ENCODE results near the gene MYH9. TPM values are rescaled to one million over a fixed set of nuclear protein-coding genes. Genes with fewer than 3 reads are reported as not detected.

MYH9 gene
- total RNA-seq, 1 donor from 2014 or later, result 932 TPM

- intact Hi-C loops (cut with micrococcal nuclease), result no loop called here
Measured at GRCh38 chr22:36352803-36353507, 34.8 kb downstream of the MYH9 start.

DNA sequence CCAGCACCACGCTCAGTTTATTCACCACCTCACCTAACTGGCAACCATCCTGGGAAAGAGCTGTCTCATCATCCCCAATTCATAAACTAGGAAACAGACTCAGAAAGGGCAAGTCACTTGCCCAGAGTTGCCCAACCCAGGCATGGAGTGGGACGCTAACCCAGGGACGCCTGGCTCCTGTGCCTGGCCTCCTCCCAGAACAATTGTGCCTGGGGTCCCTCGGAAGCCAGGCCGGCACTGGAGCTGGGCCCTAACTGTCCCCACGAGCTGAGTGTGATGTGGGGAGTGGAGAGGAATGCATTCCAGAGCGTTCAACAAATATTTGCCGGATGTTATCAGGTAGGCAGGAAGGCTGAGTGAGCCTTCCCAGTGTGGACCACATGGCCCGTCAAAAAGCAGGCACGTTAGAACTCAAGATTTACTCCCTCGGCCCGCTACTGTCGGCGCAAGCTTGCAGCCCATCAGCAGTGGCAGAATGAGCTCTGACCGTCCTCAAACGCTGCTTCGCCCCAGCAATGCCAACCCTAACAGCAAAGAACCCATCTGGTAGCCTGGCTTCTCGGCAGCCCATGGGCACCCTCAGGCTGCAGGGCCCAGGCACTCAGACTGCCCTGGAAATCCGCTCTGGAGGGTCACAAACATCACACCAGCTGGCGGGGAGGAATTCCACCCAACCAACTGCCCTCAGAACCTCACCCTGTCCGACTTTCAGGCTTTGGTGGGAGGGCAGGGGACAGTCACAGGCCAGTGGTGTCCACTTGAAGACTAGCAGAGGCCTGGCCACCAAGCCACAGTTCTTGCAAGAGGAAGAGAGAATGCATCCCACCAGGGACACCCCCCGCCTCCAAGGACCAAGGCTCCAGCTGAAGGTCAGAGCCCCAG is 35.6 kb downstream of the MYH9 start:
- intact Hi-C loops (cut with micrococcal nuclease), result no loop called here

- intact Hi-C loops (cut with micrococcal nuclease), result no loop called here
Measured at GRCh38 chr22:36350751-36351594, 36.8 kb downstream of the MYH9 start.

- intact Hi-C loops (cut with micrococcal nuclease), result no loop called here
Measured at GRCh38 chr22:36349726-36350125, 38.0 kb downstream of the MYH9 start.

DNA sequence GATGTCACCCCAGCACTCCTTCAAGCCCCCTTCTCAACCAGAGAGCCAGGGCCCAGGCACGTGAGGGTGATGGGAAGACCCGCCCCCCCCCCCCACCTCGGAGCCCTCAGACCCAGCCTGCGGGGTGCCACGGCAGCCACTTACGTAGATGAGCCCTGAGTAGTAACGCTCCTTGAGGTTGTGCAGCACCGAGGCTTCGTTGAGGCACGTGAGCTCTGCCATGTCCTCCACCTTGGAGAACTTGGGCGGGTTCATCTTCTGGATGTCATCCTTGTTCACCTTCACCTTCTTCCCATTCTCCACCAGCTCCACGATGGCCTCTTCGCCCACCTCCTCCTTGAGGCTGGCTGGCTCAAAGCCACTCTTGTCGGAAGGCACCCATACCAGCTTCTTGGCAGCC is 39.0 kb downstream of the MYH9 start:
- intact Hi-C loops (cut with micrococcal nuclease), result no loop called here

- intact Hi-C loops (cut with micrococcal nuclease), result no loop called here
Measured at GRCh38 chr22:36347094-36347493, 40.7 kb downstream of the MYH9 start.

GRCh38 chr22:36344106-36344827 is 43.5 kb downstream of the MYH9 start:
- intact Hi-C loops (cut with micrococcal nuclease), result no loop called here

GRCh38 chr22:36343720-36344105 is 44.1 kb downstream of the MYH9 start:
- intact Hi-C loops (cut with micrococcal nuclease), result no loop called here

- intact Hi-C loops (cut with micrococcal nuclease), result no loop called here
Measured at GRCh38 chr22:36343070-36343719, 44.6 kb downstream of the MYH9 start.

DNA sequence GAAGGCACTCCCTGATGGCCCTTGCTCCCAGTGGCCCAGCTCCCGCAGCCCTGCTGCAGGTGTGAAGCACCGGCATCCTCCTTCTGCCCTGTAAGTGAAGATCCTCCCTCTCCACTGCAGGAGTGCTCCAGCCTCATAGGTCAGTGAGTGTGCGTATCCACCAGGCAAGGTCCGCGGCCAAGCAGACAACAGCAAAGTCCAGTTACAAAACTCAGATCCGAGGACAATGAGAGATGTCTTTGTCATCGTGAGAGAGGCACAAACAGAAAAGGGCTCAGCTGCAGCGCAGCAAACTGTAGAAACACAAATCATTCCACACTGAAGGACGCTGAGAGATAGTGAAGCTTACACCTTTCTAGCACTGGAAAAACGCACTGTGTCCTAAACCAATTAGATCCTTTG is 46.1 kb downstream of the MYH9 start:
- intact Hi-C loops (cut with micrococcal nuclease), result no loop called here

- intact Hi-C loops (cut with micrococcal nuclease), result no loop called here
Measured at GRCh38 chr22:36340621-36341020, 47.1 kb downstream of the MYH9 start.

GRCh38 chr22:36339171-36340065 is 48.3 kb downstream of the MYH9 start:
- intact Hi-C loops (cut with micrococcal nuclease), result no loop called here

- intact Hi-C loops (cut with micrococcal nuclease), result no loop called here
Measured at GRCh38 chr22:36337365-36338130, 50.2 kb downstream of the MYH9 start.

- intact Hi-C loops (cut with micrococcal nuclease), result no loop called here
Measured at GRCh38 chr22:36336246-36337182, 51.3 kb downstream of the MYH9 start.

GRCh38 chr22:36335621-36336020 is 52.1 kb downstream of the MYH9 start:
- intact Hi-C loops (cut with micrococcal nuclease), result no loop called here

DNA sequence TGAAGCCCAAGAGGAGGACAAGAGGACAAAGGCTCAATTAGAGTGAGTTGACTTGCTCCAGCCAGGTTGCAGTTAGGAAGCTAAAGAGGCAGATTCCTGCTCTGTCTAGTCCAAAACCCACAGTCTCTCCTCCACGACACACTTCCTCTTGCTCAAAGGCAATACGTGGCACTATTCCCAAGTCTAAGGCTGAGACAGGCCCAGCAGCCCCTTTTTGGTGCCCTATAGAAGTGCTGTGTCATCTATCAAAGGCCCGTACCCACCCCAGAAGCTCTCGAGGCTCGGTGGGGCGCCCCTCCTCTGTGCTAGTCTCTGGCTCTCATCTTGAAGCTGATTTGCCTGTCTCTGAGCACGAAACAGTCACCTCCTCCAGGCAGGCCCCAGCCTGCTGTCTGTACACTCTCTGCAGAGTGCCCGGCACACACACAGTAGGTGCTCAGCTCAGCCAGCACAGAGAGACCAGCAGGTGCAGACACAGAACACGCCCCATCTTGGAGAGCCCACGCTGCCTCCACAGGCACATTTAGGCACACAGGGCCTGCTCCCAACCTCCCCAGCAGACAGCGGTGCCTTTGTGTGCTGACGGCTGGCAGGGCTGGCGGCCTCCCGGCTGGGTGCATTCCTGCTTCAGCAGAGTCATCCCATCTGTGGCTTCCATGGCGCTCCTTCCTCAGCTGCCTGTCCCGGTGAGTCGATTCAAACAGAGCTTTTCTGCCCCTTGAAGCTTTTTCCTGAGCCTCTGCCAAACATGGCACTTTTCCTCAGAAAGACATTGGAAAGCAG is 52.8 kb downstream of the MYH9 start:
- intact Hi-C loops (cut with micrococcal nuclease), result no loop called here

Data from T-helper 2 cell treated with Interferon-gamma antibody and Interleukin-4, amounts not matched to agents 100 ng/mL and 5 ng/mL, for 36 hours (primary cell).